Non-pigmented ciliary epithelial cell (primary cell): ENCODE data around the gene TRIM60.
"Not testable (repeated sequence)": the region's sequence is repeated elsewhere in the genome, so short reads cannot be mapped to it uniquely, and the experiment has no call there.

ENCODE experiments used
- DNase-seq: peaks from one replicate; pipeline ENCODE4 v3.0.0-alpha.2; 2010; ENCODE audit warnings: low read depth

Gene TRIM60

GRCh38 chr4:165031436-165032211, at the start of gene TRIM60:
TRIM60 (plus strand) TSS chr4:165031999; CDS start chr4:165040073, 8,074 bp downstream.
- no peak for DNase-seq

- no peak for DNase-seq
Measured at GRCh38 chr4:164989471-164989870, 42.3 kb upstream of the TRIM60 start.

- not testable (repeated sequence) for DNase-seq
Measured at GRCh38 chr4:164990786-164991185, 41.0 kb upstream of the TRIM60 start.

GRCh38 chr4:164996123-164996522, 35.7 kb upstream of the TRIM60 start:
- DNase-seq, result not testable (repeated sequence)

- DNase-seq, result no peak
Measured at GRCh38 chr4:164997324-164997723, 34.5 kb upstream of the TRIM60 start.

GRCh38 chr4:164997941-164998340, 33.9 kb upstream of the TRIM60 start:
- no peak for DNase-seq

- DNase-seq, result not testable (repeated sequence)
Measured at GRCh38 chr4:164998526-164999080, 33.2 kb upstream of the TRIM60 start.

- not testable (repeated sequence) for DNase-seq
Measured at GRCh38 chr4:165001957-165002356, 29.8 kb upstream of the TRIM60 start.

GRCh38 chr4:165005352-165005925, 26.4 kb upstream of the TRIM60 start:
- no peak for DNase-seq

- DNase-seq, result no peak
Measured at GRCh38 chr4:165006456-165006855, 25.3 kb upstream of the TRIM60 start.

GRCh38 chr4:165006886-165007285, 24.9 kb upstream of the TRIM60 start:
- no peak for DNase-seq

- DNase-seq, result no peak
Measured at GRCh38 chr4:165009493-165010227, 22.1 kb upstream of the TRIM60 start.

GRCh38 chr4:165010487-165010886, 21.3 kb upstream of the TRIM60 start:
- DNase-seq, result no peak

- no peak for DNase-seq
Measured at GRCh38 chr4:165010991-165011390, 20.8 kb upstream of the TRIM60 start.

GRCh38 chr4:165011403-165011802, 20.4 kb upstream of the TRIM60 start:
- DNase-seq, result no peak

- no peak for DNase-seq
Measured at GRCh38 chr4:165013691-165014090, 18.1 kb upstream of the TRIM60 start.

GRCh38 chr4:165016971-165017370, 14.8 kb upstream of the TRIM60 start:
- no peak for DNase-seq

- not testable (repeated sequence) for DNase-seq
Measured at GRCh38 chr4:165019995-165020394, 11.8 kb upstream of the TRIM60 start.

GRCh38 chr4:165025782-165026181, 6.0 kb upstream of the TRIM60 start:
- not testable (repeated sequence) for DNase-seq

GRCh38 chr4:165027762-165028402, 3.9 kb upstream of the TRIM60 start:
- DNase-seq, result no peak

GRCh38 chr4:165048170-165048569, 16.4 kb downstream of the TRIM60 start:
- no peak for DNase-seq

- no peak for DNase-seq
Measured at GRCh38 chr4:165052627-165053026, 20.8 kb downstream of the TRIM60 start.
